Midbrain (tissue), 1 donor: ENCODE results near the gene KIAA0753.

ENCODE experiments used
- DNase-seq: peaks from one replicate; lab custom pipeline; 2025; lab: John Stamatoyannopoulos, UW

The KIAA0753 gene

DNA sequence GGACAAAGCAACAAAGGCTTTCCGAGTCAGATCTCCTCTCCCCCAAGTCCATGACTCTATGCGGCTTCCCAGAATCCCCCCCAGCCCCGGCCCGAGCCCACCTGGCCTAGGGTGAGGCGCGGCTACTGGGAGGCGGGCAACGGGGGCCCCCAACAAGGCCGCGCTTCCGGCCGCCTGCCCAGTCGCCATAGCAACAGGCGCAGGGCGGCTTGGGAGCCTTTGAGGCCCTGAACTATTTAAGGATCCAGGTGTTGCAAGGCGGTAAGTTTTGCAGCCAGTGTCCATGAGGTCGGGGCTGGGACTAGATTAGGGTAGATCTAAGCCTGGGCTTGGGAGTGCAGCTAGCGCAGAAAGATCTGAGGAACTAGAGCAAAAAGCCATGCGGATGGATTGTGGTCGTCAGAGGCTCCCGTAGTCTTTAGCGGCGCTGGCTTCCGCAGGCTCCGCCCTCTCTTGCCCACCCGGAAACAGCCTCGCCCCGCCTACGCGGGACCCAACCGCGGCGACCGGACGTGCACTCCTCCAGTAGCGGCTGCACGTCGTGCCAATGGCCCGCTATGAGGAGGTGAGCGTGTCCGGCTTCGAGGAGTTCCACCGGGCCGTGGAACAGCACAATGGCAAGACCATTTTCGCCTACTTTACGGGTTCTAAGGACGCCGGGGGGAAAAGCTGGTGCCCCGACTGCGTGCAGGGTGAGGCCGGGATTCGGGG, at the start of gene KIAA0753, which contains the start of gene TXNDC17:
KIAA0753 (minus strand) TSS at position 176 of the 711 bp plus-strand sequence. CDS start 5,608 bp downstream, outside the sequence.
TXNDC17 (plus strand) TSS at position 525 of the 711 bp plus-strand sequence; CDS start at position 548, 23 bp downstream.
- DNase-seq, result peak; percentile 87

DNA sequence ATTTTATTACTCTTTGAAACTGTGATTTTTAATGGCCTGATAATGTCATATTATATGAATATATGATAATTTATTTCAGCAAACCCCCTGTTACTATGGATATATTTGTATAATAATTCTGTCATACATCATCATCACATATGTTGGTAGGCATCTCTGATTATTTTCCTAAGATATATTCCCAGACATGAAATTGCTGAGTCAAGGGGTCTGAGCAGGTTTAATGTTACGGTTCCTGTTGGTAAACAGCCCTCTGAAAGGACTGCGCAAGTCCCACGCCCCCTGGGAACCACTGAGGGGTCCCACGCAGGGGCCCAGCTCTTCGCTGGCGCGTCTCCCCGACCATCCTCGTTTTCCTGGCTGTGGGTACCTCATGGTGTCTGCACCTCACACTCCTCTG, 48.4 kb upstream of the KIAA0753 start:
- no peak for DNase-seq

DNA sequence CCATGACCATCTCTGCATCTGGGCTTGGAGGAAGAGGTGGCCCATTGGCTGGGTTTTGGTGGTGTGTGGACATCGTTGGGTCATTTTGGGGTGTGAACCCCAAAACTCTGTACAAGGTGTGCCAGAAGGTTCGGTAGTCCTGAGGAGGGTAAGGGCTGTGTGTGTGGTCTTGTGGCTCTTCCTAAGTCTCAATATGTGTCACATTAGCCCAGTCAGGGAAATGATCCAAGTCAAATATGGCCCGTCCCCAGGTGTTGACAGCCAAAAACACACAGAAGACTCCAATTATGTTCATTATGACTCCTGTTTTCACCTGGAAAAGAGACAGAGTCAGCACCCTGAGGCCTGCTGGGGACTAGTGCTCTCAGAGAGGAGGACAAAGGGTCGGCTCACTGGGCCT, 45.5 kb upstream of the KIAA0753 start:
- no peak for DNase-seq

DNA sequence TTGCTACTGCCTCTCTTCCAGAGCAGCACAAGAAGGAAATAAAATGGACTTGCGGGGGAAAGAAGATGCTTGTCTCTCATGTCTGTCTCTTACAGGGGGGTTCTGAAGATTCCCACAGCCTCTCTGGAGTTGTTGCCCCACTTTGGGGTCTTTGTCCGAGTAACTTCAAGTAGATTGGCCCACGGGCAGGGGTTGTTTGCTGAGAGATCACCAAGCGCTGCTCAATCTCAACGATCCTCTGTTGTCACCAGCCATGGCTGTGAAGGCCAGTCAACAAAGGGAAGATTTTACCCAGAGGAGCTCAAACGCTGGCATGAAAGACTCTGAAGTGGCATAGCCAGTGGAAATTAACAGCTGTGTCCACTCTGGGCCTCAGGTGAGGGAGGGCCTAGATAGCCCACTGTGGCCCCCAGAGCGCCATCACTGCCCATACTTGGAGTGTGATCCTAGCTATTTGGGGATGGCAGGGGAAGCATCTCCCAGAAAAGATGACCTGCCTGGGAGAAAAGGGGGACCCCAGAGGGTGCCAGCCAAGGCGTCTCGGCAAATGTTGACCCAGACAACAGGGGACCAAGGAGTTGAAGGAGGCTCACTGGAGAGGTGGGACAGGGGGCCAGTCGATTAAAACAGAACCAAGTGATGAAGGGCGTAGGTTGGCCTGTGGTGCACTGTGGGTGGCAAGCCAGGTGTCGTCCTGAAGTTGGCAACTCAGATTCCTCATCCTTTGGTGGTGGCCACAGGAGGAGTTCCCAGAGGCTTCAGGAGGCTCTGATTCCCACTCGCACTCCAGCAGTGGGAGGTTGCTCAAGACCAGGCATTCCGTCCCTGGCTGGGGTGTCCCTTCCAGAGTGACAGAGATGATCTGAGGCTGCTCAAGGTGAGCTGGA, 44.6 kb upstream of the KIAA0753 start:
- no peak for DNase-seq

DNA sequence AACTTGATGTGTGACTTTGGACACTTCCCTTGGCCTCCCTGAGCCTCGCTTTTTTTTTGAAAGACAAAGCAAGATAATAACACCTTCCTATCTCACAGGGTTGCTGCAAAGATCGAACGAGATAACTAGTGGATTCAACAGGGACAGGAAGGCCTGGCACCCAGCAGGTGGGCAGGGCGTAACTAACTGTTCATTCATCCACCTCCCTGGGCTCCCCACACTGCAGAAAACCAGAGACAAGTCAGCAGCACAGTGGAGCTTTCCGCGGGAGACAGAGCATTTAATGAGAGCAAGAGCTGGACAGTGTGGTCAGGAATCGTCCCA, 43.9 kb upstream of the KIAA0753 start:
- no peak for DNase-seq

DNA sequence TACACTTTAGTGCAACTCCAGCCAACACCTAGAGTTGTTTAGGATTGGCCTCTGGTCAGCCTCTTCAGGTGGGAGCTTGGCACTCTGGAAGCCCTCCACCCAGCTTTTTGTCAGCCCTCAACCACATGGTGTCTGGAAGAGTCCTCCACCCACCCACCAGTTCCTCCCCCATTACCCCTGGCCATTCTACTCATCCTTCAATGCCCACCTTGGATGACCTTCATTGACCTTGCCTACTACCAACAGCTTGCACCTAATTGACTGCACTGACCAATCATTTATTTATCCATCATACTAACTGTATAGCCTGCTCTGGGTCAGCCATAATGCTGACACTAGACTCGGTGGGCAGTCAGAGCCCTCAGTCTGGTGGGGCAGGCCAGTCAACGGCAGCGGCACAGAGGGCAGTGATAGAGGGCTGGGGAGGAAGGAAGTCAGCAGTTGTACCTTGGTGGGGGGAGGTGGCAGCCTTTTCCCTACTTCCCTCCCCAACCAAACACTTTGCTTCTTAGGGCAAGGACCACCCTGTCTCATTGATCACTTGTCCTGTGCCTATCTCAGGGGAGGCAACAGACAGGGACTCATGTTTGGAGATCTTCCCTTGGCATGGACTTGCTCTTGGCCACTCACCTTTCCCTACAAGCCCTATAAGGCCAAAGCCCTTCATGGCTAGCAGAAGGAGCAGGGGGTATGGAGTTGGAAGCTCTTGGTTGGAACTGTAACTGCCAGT, 43.4 kb upstream of the KIAA0753 start:
- no peak for DNase-seq

DNA sequence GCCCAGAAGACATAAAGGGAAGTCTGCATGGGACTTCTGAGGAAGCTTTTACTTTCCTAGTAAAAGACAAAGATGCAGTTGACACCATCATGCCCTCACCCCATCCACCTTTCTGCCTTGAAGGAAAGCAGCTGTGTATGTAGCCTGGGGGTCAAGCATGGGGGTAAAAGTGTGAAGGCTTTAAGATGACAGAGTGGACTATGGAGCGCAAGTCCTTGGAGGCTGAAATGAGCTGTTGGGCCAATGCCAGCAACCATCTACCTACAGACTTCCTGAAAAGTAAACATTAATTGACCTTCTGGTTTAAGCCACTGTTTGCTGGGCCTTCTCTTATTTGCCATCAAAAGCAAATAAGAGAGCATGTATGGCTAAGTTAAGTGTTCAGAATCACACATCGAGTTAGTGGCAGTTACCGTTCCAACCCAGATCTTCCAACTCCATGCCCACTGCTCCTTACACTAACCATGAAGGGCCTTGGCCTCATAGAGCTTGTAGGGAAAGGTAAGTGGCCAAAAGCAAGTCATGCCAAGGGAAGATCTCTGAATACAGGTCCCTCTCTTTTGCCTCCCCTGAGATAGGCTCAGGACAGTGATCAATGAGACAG, 42.7 kb upstream of the KIAA0753 start:
- DNase-seq, result no peak

DNA sequence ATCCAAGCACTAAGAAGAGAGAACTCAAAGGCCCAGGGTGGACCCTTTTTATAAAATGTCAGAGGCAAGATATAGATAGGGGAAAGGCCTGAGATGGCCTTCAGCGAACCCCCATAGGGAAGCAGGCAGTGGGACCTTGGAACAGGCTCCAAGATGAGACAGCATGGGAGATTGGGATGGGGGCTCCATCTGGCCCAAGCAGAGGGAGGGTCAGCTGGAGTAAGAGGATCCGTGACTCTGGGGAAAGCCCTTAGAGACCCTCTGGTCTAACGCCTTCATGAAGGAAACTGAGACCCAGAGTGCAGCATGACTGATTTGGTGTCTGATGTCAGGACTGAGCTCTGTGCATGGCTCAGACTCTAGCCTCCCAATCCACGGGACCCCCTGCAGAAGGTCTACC, 41.8 kb upstream of the KIAA0753 start:
- no peak for DNase-seq

DNA sequence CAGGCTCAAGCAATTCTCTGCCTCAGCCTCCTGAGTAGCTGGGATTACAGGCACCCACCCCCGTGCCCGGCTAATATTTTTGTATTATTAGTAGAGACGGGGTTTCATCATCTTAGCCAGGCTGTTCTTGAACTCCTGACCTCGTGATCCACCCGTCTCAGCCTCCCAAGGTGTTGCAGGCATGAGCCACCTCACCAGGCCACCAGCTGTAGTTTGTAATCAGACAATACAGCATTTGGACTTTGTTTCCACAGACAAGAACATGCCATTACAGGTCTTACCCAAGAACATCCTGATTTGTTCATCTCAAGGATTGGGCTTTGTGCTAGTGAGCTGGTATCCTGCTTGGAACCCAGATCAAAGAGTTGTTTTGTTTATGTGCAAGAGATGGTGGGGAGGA, 41.2 kb upstream of the KIAA0753 start:
- no peak for DNase-seq

DNA sequence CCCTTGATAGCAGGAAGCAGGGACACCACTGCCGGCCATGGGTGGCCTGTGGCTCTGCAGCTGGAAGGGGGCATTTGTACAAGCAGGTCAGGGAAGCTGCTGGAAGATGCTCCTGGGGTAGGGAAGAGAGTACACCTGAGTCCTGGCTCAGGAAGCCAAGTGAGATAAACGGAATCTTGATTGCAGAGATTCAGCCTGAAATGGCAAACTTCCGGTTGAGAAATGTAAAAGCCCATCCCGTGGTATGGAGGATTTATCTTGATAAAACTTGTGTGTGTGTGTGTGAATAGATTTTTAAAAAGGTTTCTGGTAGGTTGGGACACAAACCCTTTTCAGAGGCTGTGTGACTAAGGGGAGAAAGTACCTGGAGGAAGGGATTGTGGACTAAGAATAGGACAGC, 40.7 kb upstream of the KIAA0753 start:
- DNase-seq, result no peak

DNA sequence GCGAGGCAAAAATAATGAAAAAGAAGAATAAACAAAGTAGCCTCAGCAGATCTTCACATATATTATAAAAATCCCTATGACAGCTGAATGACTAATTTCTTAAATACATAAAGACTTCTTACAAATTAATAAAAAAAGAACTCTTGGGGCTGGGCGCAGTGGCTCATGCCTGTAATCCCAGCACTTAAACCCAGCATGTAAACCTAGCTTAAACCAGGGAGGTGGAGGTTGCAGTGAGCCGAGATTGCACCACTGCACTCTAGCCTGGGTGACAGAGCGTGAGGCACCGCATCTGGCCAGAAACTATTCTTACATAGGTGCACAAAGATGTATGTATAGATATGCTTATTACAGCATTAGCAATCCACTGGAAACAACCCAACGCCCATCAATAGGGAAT, 38.7 kb upstream of the KIAA0753 start:
- DNase-seq, result no peak

DNA sequence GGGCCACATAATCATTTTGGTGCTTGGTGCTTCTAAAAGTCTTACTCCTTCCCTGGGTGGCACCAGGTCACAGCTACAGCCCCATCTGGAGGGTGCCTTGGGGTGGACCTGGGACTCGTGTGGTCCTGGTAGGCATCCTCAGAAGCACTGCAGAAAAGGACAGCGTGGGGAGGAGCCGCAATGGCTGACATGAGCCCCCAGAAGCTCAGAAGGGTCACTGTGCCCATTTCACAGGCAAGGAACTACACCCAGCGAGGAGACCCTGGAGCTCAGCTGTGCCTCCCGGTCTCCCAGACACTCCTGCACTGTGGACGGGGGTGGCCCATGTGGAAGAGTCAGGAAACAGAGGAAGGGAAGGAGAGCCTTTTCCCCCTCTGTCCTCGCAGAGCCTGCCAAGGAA, 37.4 kb upstream of the KIAA0753 start:
- DNase-seq, result no peak

DNA sequence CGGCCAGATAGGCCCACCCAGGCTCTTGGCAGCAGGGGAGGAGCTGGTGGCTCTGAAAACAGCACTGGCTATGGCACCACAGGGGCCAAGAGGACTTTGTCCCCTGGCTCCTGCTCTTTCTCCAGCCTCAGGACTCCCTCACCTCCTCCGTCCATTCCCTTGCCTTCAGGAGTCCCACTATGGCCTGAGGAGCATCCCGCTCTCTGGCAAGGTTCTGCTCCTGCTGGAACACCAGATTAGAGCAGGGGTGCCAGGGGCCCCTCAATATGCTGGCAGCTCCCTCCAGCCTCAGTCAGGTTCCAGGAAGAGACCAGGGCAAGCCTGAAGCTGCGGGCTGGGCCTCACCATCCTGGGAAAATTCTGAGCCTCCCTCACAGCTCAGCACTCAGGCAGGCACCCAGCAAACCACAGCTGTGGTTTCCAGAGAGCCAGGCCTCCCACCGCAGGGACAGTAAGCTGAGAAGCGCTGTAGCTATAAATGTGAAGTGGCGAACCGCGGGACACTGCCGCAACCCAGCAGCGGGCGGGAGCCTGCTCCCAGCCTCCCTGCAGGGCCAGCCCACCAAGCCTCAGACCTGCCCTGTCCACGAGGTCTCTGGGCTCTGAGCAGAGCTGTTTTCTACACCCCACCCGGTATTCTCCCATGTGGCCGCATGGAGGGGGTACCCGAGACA, 36.8 kb upstream of the KIAA0753 start:
- no peak for DNase-seq

DNA sequence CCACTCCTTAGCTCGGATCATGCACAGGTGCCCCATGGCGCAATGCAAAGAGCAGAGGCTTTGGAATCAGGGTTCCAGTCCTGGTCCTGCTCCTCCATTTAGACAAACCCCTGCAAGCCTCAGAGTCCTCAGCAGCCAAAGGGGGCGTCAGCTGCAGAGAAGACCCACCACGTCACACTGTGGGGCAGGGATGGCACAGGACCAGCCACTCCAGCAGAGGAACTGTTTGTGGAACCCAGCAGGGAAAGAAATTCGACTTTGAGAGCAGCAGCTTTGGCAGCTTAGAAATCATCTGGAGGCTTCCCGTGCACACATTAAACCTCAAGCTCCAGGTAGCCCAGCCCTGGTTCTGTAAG, 36.3 kb upstream of the KIAA0753 start:
- no peak for DNase-seq

DNA sequence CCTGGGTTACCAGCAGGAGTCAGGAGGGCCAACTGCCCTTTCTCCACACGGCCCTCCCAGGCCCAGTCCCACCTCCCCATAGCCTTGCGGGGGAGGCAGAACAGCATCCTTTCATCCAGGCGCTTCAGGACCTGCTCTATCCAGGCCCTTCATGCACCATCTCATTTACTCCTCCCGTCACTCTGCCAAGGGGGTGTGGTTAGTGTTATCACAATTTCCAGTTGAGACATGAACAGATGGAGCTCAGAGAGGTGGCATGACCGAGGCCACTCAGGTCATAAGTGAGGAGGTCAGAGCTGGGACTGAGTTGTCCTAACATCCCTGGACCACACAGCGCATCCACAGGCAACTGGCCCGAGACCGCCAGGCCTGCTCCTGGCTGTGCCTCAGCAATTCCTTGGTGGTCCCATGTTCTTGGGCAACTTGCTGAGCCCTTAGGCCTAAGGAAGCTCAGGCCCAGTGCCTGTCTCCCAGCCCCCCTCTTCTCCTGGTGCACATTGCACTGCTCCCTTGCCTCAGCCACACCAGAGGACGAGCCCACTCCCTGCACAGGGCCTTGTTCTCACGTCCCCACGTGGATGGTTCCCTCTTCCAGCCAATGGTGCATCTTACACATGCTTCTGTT, 34.8 kb upstream of the KIAA0753 start:
- DNase-seq, result no peak

DNA sequence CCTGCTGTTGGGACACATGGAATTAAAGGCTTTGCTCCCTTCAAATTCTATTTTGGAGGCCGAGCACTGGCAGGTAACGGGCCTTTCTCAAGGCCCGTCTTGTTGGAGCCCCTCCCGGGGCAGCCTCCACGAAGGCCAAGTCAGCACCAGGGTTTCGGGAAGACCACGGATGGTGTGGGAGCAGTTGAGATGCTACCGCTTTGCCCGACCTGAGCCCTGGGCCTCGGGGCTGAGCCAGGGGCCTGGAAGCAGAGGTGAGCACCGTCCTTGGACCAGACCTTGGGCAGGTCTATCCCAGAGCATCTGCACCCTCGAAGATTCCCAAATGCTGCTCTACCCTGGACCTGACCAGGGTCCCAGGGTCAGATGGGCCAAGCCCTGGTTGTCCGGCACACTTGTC, 34.1 kb upstream of the KIAA0753 start:
- no peak for DNase-seq

DNA sequence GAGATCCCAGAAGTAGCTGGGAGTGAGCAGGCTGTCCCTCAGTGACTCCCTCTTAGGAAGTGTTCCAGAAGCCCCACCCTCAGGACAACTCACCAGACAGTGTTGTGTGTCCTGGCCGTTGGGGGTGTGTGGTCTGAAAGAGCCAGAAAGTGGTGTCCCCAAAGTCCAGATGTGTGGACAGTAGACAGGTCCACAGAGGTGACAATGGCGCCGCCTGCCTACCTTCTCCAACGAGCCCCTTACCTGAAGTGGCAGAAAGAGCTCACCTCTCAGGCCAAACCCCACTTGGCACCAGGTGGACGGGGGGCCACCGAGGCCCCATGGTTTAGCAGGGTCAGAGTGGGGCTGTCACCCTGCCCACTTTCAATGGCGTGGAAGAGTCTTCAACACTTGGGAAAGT, 30.9 kb upstream of the KIAA0753 start:
- no peak for DNase-seq

DNA sequence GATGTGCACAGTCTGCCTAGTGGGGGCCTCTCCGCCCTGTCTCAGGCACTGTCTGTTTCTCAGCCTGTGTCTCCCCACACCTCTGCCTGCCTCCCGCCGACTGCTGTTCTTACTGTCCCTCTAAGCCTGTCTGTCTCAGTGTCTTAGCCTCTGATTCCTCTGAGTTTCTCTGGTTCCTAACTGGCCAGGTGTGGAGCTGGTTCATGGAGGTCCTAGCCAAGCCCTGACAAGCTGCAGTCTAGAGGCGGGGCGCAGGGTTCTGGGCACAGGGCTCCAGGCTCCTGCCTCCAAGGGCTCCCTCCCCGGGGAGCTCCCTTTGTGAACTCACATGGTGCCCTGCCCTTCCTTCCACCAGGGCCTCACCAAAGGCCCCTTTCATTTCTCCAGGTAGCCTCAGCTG, 30.5 kb upstream of the KIAA0753 start:
- DNase-seq, result no peak

DNA sequence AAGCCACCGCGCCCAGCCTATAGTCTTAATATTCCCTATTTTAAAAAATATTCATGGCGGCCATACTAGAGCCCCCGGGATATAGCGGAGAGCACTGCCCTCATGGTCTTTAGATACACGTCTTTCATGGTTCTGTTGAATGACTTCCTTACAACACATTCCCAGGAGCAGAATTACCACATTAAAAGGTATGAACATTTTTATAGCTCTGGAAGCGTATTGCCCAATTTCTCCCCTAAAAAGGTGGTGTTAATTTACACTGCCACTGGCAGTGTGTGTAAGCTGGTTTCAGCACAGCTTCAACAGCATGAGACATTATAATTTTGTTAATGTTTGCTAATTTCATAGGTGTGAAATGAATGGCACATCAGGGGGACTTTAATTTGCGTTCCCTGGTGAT, 30.1 kb upstream of the KIAA0753 start:
- no peak for DNase-seq

DNA sequence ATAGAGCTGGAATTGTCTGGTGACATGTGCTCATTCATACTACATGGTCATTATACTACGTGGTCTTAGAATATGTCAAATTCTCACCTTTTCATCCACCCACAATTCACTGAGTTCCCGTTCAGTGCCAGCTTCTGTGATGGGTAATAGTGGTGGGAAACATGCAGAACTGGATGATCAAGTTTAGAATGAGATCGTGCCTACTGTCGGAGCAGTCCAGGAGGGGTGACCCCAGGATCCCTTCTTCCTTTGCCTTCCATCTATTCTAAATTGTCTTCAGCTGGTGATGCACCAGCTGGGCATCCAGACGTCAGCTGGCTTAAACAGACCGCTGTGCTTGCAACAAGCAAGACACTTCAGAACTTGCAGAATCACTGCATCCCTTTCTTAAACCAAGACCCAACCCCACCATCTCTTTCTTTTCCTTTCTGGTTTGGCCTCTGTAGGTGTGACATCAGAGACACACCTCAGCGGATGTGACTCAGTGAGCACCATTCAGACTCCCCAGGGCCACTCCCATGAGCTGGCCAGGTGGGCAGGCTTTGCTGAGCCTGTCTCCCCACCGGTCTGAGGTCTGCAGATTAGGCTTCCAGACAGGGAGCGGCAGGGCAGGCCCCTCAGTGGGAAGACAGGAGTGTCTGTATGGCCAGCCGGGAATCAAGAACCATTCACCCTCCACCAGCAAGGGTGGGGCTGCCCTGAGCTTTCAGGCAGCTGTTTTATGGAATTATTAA, 29.1 kb upstream of the KIAA0753 start:
- DNase-seq, result no peak
